Measurements from ENCODE around the gene PLEKHM1. TPM values are rescaled to one million over a fixed set of nuclear protein-coding genes. Genes with fewer than 3 reads are reported as not detected.
"Not testable (repeated sequence)": the region's sequence is repeated elsewhere in the genome, so short reads cannot be mapped to it uniquely, and the experiment has no call there.

Gene PLEKHM1
- total RNA-seq, 1 donor from 2014 or later, result 33.1 TPM

DNA sequence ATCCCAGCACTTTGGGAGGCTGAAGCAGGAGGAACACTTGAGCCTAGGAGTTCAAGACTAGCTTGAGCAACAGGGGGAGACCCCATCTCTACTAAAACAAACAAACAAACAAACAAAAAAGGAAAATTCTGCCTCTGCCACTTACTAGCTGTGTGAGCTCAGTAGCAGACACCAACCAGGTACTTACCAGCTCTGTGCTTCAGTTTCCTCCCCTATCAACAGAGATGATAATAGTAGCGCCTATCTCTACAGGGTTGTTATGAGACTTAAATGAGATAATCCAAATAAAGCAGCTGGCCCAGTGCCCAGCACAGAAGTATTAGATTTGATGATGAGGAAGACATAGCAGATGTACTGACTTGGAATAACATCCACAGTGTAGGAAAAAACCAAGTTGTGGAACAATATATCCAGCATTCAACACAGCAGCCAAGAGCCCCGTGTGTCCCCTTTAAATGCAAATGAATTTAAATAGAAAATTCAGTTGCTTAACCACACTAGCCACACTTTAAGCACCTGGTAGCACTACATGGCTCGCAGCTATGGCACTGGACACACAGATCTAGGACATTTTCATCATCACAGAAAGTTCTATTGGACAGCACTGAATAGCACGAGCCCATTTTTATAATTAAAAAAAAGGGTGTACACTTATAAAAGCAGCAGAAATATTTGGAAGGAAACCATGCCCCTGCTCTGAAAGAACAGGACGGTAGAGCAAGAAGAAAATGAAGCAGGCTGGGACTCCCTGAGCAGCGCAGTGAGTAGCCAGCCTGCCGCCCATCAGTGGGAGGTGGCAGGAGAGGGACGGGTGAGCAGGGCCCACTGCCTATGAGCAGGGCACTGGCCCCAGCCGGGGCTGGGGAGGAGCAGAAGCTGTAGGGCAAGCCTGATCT, 37.9 kb downstream of the PLEKHM1 start:
- H3K27me3 Mint-ChIP-seq (ENCODE audit: low read depth); DNase-seq (ENCODE audit: low spot score); intact Hi-C loops (cut with micrococcal nuclease); H3K4me1 Mint-ChIP-seq (ENCODE audit: low read depth); H3K27ac Mint-ChIP-seq; H3K4me3 Mint-ChIP-seq (ENCODE audit: low read depth); H3K9me3 Mint-ChIP-seq: not testable (repeated sequence)
- H3K36me3 Mint-ChIP-seq (ENCODE audit: low read depth), result peaks cover 30% of the 10 kb centered on the region

DNA sequence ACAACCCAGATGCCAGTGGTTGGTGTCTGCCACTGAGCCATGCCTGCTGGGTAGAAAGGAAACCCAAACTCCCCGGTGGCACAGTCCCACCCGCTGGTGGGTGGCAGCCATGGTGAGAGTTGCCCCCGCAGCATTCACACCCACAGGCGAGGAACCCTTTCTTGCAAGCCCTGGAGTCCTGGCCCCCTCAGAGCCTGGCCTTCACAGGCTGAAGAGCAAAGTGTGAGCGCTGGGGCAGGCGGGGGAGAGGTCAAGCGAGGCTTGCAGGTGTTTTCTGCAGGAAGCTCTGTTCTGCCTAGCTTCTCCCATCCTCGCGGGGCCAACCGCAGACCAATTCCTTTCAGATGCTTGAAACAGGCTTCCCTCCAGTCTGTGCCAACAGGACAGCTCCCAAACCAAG, 38.9 kb downstream of the PLEKHM1 start:
- DNase-seq (ENCODE audit: low spot score); intact Hi-C loops (cut with micrococcal nuclease); H3K4me1 Mint-ChIP-seq (ENCODE audit: low read depth); H3K27ac Mint-ChIP-seq; H3K9me3 Mint-ChIP-seq; H3K27me3 Mint-ChIP-seq (ENCODE audit: low read depth); H3K4me3 Mint-ChIP-seq (ENCODE audit: low read depth): not testable (repeated sequence)
- peaks cover 29% of the 10 kb centered on the region for H3K36me3 Mint-ChIP-seq (ENCODE audit: low read depth)

DNA sequence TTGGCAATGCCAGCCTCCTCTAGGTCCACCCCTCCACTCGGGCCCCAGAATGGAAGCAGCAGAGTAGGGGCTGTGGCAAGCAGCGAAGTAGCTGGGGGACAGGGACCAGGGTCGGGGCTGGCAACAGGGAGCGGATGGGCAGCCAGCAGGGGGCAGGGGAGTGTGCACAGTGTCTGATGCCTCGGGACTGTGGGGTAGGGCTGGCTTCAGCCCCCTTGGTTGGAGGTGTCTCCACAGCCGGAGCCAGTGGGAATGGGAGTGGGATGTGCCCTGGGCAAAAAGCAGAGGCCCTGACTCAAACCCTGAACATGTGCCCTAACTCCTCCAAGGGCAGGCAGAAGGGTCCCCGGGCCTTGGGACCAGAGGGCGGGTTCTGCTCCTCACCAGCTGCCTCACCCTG, 39.4 kb downstream of the PLEKHM1 start:
- Mint-ChIP-seq H3K27me3 (ENCODE audit: low read depth) (no peaks in the 10 kb centered on the region), H3K36me3 (ENCODE audit: low read depth) (peaks cover 24% of the 10 kb centered on the region), H3K27ac (no peak overlapping the region), H3K4me3 (ENCODE audit: low read depth) (no peak overlapping the region), H3K9me3 (no peaks in the 10 kb centered on the region), H3K4me1 (ENCODE audit: low read depth) (peaks cover 4% of the 10 kb centered on the region)
- no peak for DNase-seq (ENCODE audit: low spot score)
- intact Hi-C loops (cut with micrococcal nuclease), result no loop called here

DNA sequence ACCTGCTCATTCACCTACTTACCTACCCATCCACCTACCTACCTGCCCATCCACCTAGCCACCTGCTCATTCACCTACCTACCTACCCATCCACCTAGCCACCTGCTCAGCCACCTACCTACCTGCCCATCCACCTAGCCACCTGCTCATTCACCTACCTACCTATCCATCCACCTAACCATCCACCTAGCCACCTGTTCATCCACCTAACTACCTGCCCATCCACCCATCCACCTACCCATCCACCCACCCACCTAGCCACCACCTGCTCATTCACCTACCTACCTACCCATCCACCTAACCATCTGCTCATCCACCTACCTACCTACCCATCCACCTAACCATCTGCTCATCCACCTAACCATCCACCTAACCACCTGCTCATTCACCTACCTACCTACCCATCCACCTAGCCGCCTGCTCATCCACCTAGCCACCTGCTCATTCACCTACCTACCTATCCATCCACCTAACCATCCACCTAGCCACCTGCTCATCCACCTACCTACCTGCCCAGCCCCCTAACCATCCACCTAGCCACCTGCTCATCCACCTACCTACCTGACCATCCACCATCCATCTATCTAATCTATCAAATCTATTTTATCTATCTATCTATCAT, 40.7 kb downstream of the PLEKHM1 start:
- H3K27ac Mint-ChIP-seq; DNase-seq (ENCODE audit: low spot score); intact Hi-C loops (cut with micrococcal nuclease); H3K27me3 Mint-ChIP-seq (ENCODE audit: low read depth); H3K9me3 Mint-ChIP-seq; H3K4me3 Mint-ChIP-seq (ENCODE audit: low read depth): not testable (repeated sequence)
- peaks cover 12% of the 10 kb centered on the region for H3K4me1 Mint-ChIP-seq (ENCODE audit: low read depth)
- H3K36me3 Mint-ChIP-seq (ENCODE audit: low read depth), result peaks cover 26% of the 10 kb centered on the region

DNA sequence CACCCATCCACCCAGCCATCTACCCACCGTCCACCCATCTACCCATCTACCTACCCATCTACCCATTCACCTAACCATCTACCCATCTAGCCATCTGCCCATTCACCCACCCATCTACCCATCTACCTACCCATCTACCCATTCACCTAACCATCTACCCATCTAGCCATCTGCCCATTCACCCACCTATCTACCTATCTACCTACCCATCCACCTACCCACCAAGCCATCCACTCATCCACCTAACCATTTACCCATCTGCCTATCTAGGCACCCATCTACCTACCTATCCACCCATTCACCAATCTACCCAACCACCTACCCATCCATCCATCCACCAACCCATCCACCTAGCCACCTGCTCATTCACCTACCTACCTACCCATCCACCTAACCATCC, 41.3 kb downstream of the PLEKHM1 start:
- H3K4me3 Mint-ChIP-seq (ENCODE audit: low read depth); H3K27ac Mint-ChIP-seq; DNase-seq (ENCODE audit: low spot score); intact Hi-C loops (cut with micrococcal nuclease); H3K9me3 Mint-ChIP-seq; H3K27me3 Mint-ChIP-seq (ENCODE audit: low read depth): not testable (repeated sequence)
- H3K4me1 Mint-ChIP-seq (ENCODE audit: low read depth), result peaks cover 12% of the 10 kb centered on the region
- peaks cover 23% of the 10 kb centered on the region for H3K36me3 Mint-ChIP-seq (ENCODE audit: low read depth)

DNA sequence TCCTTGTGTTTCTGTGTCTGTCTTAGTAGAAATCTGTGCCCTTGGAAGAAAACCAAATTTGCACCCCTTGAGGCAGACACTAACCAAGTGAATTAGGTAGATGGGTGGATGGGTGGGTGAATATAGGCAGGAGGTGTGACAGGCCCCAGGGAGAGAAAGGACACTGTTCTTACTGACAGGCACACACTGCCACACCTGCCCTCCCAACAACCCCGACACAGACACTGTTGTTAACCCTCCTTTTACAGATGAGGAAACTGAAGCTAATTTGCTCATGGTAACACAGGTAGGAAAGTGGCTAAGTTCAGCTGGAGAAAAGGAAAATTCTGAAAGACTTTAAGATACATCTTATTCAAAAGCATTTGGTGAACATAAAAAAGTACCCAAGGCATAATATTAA, 42.0 kb downstream of the PLEKHM1 start:
- H3K27ac Mint-ChIP-seq; H3K27me3 Mint-ChIP-seq (ENCODE audit: low read depth); H3K9me3 Mint-ChIP-seq; DNase-seq (ENCODE audit: low spot score); H3K4me3 Mint-ChIP-seq (ENCODE audit: low read depth); intact Hi-C loops (cut with micrococcal nuclease): not testable (repeated sequence)
- H3K36me3 Mint-ChIP-seq (ENCODE audit: low read depth), result peaks cover 23% of the 10 kb centered on the region
- peaks cover 12% of the 10 kb centered on the region for H3K4me1 Mint-ChIP-seq (ENCODE audit: low read depth)

DNA sequence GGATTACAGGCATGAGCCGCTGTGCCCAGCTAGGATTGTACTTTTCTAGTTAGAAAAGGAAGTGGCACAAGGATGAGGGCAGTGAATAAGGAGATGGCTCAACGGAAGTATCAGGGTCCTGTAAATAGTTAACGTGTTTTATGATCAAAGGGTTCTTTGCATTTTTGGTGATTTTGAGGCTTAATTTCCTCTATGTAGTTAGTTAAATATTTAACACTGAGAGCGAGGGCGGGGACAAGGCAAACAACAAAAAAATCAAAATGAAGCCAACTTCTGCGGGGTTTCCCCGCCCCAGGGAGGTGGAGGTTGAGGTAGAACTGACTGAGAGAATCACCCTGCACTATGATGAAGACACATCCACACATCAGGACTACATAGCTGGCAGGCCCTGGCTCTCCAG, 42.5 kb downstream of the PLEKHM1 start:
- DNase-seq (ENCODE audit: low spot score); H3K9me3 Mint-ChIP-seq; H3K27me3 Mint-ChIP-seq (ENCODE audit: low read depth); H3K4me3 Mint-ChIP-seq (ENCODE audit: low read depth); H3K27ac Mint-ChIP-seq; intact Hi-C loops (cut with micrococcal nuclease): not testable (repeated sequence)
- Mint-ChIP-seq H3K4me1 (ENCODE audit: low read depth) (peaks cover 12% of the 10 kb centered on the region), H3K36me3 (ENCODE audit: low read depth) (peaks cover 23% of the 10 kb centered on the region)

DNA sequence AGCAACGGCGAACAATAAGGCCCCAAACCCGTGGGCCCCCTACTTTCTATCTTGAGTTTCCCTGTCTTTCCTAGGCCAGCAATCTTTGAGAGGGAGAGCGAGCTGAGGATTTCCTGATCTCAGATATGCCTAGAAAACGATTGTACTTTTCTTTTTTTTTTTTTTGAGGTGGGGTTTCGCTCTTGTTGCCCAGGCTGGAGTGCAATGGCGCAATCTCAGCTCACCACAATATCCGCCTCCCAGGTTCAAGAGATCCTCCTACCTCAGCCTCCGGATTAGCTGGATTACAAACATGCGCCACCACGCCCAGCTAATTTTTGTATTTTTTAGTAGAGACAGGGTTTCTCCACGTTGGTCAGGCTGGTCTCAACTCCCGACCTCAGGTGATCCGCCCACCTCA, 42.9 kb downstream of the PLEKHM1 start:
- intact Hi-C loops (cut with micrococcal nuclease); H3K27ac Mint-ChIP-seq; H3K4me3 Mint-ChIP-seq (ENCODE audit: low read depth); H3K27me3 Mint-ChIP-seq (ENCODE audit: low read depth); H3K9me3 Mint-ChIP-seq; DNase-seq (ENCODE audit: low spot score): not testable (repeated sequence)
- Mint-ChIP-seq H3K36me3 (ENCODE audit: low read depth) (peaks cover 23% of the 10 kb centered on the region), H3K4me1 (ENCODE audit: low read depth) (peaks cover 12% of the 10 kb centered on the region)

DNA sequence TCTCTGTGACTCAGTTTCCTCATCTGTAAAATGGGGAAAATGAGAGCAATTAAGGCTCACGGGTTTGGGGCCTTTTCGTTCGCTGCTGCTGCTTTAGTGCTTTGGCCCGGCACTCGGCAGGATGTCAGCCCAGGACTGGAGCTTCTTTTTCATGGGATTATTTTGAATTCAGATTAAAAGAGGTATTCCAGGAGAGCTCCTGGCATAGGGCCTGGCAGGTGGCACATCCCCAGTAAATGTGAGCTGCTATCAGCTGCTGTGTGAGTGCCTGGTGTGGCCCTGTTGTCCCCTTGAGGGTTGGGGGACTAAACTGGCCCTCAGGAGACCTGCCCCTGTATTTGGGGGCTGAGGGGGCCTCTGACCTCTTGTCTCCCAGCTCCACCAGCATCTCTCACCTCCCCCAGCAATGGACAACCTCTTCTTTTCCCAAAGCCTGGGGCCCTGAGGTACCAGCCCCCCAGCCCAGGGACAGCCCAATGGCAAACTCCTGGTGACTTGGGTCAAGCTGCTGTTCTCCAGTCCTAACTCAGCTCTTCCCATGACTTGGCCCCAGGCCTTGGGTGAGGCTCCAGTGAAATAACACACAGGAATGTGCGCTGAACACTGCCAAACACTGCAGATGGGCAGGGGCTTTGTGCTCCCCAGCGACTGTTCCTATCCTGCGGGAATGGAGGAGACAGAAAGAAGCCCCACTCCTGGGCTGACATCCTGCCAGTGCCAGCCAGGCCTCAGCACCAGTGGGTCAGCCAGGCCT, 43.5 kb downstream of the PLEKHM1 start:
- DNase-seq (ENCODE audit: low spot score); H3K27ac Mint-ChIP-seq; intact Hi-C loops (cut with micrococcal nuclease); H3K27me3 Mint-ChIP-seq (ENCODE audit: low read depth); H3K4me3 Mint-ChIP-seq (ENCODE audit: low read depth); H3K9me3 Mint-ChIP-seq: not testable (repeated sequence)
- Mint-ChIP-seq H3K36me3 (ENCODE audit: low read depth) (peaks cover 23% of the 10 kb centered on the region), H3K4me1 (ENCODE audit: low read depth) (peaks cover 12% of the 10 kb centered on the region)

DNA sequence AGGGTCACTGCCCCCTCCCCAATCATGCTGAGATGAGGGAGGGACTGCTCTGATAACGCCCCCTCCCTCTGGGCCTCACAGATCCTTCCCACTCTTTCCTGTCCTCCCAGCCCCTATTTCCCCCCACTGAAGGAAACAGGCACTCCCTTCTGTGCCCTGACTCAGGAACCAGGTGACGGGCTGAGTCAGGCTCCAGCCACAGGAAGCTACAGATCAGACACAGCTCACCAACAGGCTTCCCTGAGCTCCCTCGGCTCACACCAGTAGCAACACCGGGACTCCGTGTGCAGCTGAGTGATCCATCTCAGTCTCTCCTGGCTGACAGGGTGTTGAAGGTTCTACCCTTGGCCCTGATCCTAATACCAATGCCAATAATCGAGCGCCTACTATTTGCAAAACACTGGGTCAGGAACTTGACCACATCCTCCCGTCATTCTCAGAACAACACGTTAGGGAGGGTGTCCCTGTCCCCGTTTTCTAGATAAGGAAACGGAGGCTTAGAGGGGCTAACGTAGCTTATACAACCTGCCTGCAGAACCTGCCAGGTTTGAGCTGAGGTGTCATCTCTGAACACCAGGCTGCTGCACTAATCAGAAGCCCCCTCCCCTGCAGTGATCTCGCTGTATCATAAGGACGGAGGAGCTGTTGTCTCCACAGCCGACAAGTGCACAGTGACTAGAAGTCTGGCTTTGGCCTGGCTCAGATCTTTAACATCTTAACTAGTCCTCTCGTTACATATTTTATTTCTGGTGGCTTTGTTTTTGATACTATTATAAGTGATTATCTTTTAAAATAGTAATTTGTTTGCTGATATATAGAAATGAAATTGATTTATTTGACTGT, 44.4 kb downstream of the PLEKHM1 start:
- Mint-ChIP-seq H3K27ac (peak overlapping the region; percentile 65), H3K4me1 (ENCODE audit: low read depth) (peaks cover 14% of the 10 kb centered on the region), H3K36me3 (ENCODE audit: low read depth) (peaks cover 23% of the 10 kb centered on the region)
- H3K9me3 Mint-ChIP-seq; H3K4me3 Mint-ChIP-seq (ENCODE audit: low read depth); DNase-seq (ENCODE audit: low spot score); H3K27me3 Mint-ChIP-seq (ENCODE audit: low read depth); intact Hi-C loops (cut with micrococcal nuclease): not testable (repeated sequence)

DNA sequence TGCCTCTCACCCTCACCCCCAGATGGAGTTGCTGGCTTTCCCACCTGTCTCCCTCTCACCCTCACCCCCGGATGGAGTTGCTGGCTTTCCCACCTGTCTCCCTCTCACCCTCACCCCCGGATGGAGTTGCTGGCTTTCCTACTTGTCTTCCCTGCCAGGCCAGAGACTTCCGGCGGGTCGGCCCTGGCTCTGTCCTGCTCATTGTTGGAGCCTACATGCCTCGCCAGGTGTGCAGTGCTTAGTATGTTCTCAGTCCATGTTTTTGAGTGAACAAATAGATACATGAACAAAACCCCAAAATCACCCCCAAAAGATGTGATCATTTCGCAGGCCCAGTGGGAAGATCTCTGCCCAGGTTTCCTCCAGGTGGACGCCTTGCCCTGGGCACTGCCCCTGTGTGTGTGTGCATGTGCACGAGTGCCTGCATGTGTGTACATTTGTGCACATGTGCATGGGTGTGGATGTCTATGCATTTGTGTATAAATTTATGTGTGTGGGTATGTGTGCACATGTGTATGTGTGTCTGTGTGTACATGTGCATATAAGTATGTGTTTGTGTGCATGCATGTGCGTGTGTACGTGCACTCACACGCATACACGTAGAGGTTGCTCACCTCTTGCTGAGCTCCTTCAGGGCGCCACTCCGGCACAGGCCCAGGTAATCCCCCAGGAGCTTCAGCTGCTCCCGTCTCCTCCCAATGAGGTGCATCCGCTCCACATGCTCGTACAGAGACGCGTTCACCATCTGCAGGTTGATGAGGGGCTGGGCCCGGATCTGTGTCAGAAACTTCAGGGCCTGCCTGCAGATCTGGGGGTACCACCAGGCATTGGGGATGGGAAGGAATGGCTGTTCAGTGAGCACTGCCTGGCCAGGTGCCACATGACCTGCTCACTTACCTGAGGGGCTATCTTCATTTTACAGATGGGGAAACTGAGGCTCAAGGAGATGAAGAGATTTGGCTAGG, 45.4 kb downstream of the PLEKHM1 start:
- intact Hi-C loops (cut with micrococcal nuclease); H3K9me3 Mint-ChIP-seq; H3K4me3 Mint-ChIP-seq (ENCODE audit: low read depth); H3K27ac Mint-ChIP-seq; H3K27me3 Mint-ChIP-seq (ENCODE audit: low read depth); DNase-seq (ENCODE audit: low spot score): not testable (repeated sequence)
- Mint-ChIP-seq H3K36me3 (ENCODE audit: low read depth) (peaks cover 21% of the 10 kb centered on the region), H3K4me1 (ENCODE audit: low read depth) (peaks cover 23% of the 10 kb centered on the region)

All from activated T-helper 2 cell treated with anti-CD3 and anti-CD28 coated beads, Interferon-gamma antibody, Interleukin-2, Interleukin-4, amounts not matched to agents 10 μg/mL and 5 μg/mL and 100 μg/mL, durations not matched to agents 14 hours and 24 hours and 36 hours (primary cell).